Effector CD8-positive, alpha-beta T cell (primary cell): Measurements from ENCODE around the gene UGT1A9.
"Not testable (repeated sequence)": the region's sequence is repeated elsewhere in the genome, so short reads cannot be mapped to it uniquely, and the experiment has no call there.

Source experiments
- DNase-seq: peaks from one replicate; lab custom pipeline; 2025; lab: John Stamatoyannopoulos, UW

UGT1A9 gene

DNA sequence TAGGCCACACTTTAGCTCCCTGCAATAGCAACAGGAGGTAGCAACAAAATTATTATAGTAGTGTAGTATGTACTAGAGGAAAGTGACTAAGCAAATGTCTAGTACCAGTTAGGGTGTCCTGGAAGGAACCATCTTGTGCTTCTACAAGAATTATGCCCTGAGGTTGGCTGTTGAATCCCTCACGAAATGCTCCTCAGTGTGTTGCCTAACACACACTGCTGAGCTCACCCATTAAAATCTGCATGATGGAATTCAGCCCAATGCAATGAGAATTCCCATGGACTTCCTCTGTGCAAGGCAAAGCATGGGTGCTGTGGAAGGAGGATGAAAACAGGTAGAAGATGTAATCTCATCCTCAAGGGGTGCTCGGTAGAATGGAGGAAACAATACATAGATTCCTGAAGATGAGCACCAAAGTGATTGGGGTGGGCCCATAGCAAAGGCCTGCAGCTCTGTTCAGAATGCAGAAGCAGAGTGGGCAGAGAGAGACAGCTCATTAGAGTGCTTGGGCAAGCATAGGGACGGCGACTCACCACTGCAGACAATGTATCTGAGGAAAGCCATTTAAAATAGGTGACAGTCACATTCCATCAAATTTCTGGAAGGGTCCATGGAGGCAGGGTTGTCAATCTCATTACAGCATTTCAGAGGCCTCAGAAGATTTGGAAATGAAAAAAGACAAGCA, 8.8 kb downstream of the UGT1A9 start:
- no peak for DNase-seq

DNA sequence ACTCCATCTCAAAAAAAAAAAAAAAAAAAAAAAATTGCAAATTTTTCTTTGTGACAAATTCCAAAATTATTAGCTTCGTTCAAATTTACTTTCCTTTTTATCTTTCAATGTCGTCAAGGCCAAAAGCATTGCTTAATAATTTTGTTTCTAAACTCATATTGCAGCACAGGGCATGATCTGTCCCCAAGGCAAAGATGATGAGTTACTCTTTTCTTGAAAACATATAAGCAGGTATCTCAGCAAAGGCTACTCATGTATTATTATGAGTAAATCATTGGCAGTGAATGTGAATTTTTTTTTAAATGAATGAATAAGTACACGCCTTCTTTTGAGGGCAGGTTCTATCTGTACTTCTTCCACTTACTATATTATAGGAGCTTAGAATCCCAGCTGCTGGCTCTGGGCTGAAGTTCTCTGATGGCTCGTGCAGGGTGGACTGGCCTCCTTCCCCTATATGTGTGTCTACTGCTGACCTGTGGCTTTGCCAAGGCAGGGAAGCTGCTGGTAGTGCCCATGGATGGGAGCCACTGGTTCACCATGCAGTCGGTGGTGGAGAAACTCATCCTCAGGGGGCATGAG, 9.9 kb downstream of the UGT1A9 start, which contains the start of gene UGT1A7:
TSS of gene UGT1A7 (plus strand) at position 381 of the 579 bp plus-strand sequence. CDS start at position 418, 37 bp downstream.
- DNase-seq, result no peak

DNA sequence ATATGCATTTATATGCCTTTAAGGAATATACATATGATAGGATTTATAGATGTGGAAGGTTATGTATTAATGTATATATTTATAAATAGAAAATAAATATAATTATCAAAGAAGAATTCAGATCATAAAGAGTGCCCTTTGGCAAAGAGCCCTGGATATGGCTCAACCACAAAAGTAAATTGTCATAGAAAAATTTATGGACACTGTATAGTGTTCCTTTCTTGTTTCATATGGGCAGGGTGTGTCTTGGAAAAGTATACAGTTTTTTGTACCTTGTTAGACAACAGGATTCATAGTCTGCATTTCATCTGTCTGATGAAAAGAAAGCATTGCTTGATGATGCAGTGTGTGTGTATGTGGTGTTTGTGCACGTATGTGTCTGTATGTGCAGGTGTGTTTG, 12.9 kb downstream of the UGT1A9 start:
- DNase-seq, result no peak

DNA sequence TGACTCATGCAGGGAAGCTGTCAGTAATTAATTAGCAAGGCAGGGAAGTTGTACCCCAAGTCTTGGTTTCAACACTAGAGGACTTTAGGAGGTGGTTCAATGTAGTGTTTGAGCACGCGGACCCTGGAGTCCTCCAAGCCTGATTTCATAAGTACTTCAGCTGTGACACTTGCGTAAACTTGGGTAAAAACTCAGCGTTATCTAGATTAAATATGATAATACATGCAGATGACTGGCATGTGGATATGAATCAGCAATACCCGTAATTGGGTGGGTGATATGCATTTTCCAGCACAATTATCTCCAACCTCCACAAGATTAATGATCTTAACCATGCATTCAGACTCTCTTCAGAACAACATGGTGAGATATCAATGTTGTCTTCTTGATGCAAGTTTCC, 15.2 kb downstream of the UGT1A9 start:
- no peak for DNase-seq

GRCh38 chr2:233688341-233688740, 16.6 kb downstream of the UGT1A9 start:
- DNase-seq, result no peak

- no peak for DNase-seq
Measured at GRCh38 chr2:233689031-233689430, 17.3 kb downstream of the UGT1A9 start.

GRCh38 chr2:233689501-233689900, 17.8 kb downstream of the UGT1A9 start:
- DNase-seq, result no peak

DNA sequence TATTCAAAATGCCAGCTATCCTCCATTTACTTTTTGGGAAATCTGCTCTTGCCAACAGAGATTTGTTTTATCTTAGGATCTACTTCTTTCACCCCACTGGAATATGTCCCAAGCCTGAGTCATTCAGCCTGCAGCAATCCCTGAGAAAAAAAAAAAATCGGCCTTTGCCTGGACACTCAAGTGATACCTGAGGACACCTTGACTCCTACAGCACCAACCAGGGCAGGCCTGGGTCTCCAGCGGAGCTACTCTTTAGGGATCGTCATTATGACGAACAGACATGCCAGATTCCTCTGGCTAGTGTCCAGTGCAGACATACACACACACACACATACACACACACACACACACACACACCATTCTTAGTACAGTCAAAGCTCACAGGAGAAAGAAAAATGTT, 18.7 kb downstream of the UGT1A9 start:
- DNase-seq, result no peak

DNA sequence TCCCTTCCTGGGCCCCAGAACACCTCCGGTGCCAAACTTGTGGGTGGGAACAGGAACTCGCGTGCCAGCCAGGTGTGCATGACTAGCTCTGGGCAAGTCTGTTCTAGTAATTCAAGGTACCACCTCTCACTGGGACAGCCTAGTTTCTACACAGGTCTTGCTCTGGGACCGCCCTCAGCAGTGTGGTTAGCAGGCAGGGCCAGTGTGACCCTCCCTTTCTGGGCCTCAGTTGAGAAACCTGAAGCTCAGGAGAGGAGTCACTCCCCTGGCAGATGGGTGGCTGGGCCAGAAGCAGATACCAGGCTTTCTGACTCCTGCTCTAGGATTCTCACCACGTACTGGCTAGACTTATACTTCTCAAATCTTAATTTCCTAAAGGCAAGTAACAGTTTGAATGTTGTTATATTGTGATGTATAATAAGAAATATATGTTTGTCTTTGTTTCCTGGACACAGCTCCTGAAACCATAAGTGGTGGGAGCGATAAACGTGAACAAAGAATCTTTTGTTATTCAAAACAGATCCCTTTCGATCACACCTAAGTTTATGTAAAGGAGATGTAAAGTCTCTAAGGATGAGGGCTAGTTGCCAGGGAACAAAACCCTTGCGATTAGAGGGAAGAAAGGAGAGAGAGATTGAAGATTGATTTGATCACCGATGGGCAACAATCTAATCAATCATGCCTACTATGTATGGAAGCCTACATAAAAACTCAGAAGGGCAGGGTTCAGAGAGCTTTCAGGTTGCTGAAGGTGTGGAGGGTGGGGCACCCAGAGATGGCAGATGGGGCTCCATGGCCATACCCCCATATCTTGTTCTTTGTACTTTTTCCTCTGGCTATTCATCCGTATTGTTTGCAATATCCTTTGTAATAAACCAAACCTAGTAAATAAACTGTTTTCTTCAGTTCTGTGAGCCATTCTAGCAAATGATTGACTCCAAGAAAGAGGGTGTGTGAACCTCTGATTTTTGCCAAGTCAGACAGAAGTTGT, 20.0 kb downstream of the UGT1A9 start:
- no peak for DNase-seq

DNA sequence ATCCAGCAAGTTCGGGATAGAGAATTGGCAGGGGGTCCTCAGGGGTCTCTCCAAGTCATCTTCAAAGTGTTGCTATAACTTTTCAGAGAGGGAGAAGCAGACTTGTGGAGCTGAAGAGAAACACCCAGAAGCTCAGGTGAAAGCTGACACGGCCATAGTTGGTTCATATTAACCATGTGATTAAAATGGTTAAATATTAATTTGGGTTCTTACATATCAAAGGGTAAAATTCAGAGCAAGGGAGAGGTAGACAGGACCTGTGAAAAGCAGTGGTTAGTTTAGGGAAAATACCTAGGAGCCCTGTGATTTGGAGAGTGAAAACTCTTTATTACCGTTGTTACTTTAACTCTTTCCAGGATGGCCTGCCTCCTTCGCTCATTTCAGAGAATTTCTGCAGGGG, 20.9 kb downstream of the UGT1A9 start, which contains the start of gene UGT1A6:
TSS of gene UGT1A6 (plus strand) at position 243 of the 400 bp plus-strand sequence. CDS start at position 358, 115 bp downstream.
- DNase-seq, result no peak

GRCh38 chr2:233693963-233694362, 22.3 kb downstream of the UGT1A9 start:
- DNase-seq, result no peak

DNA sequence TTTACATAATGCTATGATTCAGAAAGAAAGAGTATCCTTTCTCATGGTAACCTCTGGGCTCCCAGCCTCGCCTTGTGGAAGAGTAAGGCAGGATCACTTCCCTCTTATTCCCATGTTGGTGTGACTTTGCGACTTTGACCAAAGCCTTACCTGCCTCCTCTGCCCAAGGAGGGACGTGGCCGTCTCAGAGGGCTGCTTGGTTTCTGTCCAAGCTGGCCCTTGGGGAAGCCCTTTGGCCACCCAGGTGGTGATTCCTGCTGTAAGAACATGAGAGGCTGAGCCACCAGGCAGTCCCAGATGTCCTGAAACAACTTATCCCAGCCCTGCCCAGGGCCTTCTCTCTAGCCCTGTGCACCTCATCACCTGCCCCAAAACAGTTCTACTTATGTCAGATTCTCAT, 27.0 kb downstream of the UGT1A9 start:
- no peak for DNase-seq

DNA sequence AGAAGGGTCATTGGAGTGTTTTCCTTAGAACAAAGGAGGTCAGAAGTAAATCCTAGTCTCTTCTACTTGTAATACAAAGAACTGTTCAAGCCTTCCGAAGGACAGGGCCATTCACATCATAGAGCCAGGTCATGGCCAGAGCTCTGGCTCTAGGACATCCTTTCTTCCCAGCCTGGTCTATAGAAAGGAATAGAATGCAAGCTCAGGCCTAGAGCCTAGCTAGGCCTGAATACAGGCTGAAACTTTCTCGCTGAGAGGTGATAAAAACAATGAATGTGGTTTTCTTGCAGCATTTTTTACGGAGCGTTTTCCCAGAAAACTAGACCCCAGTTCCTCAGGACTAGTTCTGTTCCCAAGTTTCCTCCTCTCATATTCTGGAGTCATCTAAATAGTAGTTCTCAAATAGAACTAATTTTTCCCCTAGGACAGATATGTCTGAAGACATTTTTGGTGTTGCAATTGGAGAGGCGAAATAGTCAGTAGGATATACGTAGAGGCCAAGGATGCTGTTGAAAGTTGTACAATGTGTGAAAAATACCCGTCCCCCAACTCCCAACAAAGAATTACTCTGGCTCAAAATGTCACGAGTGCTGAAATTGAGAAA, 27.8 kb downstream of the UGT1A9 start:
- no peak for DNase-seq

GRCh38 chr2:233700028-233700635, 28.4 kb downstream of the UGT1A9 start:
- DNase-seq, result no peak

DNA sequence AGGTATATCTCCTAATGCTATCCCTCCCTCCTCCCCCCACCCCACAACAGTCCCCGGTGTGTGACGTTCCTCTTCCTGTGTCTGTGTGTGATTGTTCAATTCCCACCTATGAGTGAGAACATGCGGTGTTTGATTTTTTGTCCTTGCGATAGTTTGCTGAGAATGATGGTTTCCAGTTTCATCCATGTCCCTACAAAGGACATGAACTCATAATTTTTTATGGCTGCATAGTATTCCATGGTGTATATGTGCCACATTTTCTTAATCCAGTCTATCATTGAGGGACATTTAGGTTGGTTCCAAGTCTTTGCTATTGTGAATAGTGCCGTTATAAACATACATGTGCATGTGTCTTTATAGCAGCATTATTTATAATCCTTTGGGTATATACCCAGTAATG, 29.1 kb downstream of the UGT1A9 start:
- DNase-seq, result not testable (repeated sequence)

DNA sequence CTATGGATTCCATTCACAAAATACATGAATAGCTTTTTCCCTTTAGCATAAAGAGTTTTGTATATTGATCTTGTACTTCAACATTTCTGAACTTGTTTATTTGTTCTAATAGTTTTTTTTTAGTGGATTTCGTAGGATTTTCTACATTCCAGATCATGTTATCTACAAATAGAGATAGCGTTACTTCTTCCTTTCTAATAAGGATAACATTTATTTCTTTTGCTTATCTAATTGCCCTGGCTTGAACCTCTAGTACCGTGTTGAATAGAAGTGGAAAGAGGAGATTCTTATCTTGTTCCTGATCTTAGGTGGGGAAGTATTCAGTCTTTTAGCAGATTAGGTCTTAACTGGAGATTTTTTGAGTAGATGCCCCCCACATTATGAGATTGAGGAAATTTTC, 30.5 kb downstream of the UGT1A9 start:
- no peak for DNase-seq

GRCh38 chr2:233705911-233706506, 34.3 kb downstream of the UGT1A9 start:
- DNase-seq, result no peak

DNA sequence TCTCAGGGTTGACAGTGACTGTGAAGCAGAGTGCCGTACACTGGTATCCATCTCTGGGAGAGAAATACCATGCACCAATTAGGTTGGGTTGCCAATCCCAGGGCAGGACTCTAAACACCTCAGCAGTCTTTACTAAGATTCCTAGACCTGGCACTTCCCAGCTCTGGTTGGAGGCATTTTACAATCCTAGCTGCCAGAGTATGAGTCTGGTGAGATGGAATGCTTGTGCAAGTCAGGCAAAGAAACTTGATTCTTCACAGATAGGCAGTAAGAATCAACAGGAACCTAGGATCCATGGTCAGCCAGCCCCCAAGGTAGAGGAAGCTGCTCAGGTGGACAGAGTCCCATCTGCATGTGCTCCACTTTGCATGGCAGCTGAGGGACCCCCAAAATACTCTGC, 35.0 kb downstream of the UGT1A9 start:
- no peak for DNase-seq

GRCh38 chr2:233707940-233708644, 36.4 kb downstream of the UGT1A9 start:
- DNase-seq, result no peak

- DNase-seq, result no peak
Measured at GRCh38 chr2:233708942-233709341, 37.2 kb downstream of the UGT1A9 start.
